ENCODE measurements around the gene MAST2.

Gene MAST2

GRCh38 chr1:45995298-45995697 lies 191.9 kb downstream of the MAST2 start:
- no peak for DNase-seq

DNA sequence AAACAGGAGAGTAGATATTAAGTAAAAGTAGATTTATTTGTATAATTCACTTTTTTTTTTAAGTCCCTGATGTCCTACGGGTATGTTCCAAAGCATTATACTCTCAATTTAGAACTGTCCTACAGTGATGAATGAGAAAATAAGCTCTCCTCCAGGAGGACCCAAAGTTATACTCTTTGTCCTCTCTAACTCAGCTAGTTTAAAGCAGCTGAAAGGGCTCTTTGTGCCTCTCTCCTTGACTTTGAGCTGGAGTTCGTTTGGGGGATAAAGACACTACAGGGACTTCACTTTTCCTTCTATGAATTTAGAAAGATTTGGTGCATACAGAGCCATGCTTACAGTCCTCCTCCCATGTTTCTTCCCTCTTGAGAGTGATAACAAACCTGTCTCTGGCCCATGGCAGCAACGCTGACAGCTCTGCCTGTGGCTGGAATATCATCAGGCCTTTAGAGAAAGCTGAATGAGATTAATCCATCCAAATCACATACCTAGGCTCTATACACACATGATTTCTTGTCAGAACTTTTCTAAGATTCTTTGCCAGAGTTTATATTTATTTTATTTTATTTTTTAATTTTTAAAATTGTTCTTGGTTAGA lies 194.7 kb downstream of the MAST2 start:
- no peak for DNase-seq

DNA sequence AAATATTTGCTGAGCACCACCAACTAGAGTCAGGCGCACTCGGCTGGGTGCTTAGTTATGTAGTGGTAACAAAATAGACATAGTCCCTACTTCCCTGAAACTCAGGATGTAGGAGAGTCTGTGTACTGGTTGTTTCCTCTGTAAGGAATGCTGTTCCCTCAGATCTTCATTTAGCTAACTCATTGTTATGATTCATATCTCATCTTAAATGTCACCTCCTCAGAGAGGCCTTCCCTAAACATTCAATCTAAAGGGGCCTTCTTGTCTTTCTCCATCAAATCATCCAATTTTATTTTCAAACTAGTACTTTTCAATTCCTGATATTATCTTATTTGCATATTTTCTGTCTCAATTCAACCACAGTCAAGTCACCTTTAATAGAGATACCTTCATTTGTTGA lies 196.1 kb downstream of the MAST2 start:
- no peak for DNase-seq

DNA sequence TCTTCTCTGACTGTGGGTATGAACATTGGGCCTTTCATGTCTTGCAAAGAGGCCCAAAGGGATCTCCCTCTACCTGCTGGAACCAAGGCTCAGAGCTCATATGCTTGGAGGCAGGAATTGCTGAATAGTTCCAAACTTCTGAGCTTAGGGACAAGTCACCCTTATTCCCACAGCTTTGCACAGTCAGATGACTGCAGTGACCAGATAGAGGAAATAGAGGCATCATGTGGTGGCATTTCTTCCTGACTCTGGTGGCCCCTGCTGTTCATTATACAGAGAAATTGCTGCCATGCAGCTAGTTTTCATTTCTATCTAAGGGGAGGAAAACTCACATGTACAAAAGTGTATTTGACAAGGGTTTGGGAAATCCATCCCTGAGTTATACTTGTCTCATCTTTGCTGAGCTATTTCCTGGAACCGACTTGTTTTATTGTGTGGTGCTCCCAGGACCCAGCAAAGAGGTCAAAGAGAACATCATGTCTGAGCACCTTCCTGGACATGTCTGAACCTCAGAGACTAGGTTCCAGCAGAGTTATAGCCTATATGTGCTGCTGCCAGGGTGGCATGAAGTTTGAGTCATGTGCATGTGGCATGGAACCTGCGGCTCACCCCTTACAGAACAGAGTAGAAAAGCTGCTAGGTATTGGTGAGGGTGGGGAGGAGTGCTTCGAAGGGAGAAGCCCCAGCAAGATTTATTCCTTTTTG lies 197.8 kb downstream of the MAST2 start:
- DNase-seq: no peak

DNA sequence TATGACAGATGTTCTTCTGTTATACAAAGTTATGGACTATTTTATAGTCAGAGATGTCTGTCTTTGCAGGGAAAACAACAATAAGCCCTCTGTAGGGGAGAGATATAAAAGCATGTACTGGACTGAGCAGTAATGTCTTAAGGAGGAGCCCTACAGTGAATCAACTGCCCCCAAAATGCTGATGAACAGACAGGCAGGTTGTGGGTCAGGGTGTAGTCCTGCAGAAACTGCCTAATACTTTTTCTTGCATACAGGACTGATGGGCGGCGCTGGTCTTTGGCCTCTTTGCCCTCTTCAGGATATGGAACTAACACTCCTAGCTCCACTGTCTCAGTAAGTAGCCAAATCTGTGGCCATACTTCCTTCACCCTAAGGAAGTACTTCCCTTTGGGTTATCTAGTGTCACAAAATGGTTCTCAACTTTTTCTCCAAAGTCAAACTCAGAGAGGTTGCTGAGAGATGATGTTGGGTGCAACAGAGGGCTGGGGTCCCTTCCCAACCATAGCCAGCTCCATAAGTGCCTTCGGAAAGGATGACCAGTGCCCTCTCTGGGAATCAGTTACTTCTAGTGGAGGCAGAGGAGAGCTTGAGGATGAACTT lies 199.2 kb downstream of the MAST2 start:
- DNase-seq: no peak

DNA sequence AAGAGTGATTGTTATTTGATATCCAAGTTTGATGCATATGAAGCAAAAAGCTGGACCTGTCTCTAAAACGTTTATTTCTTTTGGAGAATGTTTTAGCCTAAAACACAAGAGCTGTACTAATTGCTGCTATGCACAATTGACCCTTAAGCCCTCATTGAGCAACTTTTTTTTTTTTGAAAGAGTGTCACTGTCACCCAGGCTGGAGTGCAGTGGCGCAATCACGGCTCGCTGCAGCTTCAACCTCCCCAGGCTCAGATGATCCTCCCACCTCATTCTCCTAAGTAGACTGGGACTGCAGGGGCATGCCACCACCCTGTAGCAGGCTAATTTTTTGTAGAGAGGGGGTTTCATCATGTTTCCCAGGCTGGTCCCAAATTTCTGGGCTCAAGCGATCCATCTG lies 199.9 kb downstream of the MAST2 start:
- no peak for DNase-seq

- no peak for DNase-seq
These were observed 201.1 kb downstream of the MAST2 start for GRCh38 chr1:46004492-46004891.

GRCh38 chr1:46005594-46005993 lies 202.2 kb downstream of the MAST2 start:
- no peak for DNase-seq

DNA sequence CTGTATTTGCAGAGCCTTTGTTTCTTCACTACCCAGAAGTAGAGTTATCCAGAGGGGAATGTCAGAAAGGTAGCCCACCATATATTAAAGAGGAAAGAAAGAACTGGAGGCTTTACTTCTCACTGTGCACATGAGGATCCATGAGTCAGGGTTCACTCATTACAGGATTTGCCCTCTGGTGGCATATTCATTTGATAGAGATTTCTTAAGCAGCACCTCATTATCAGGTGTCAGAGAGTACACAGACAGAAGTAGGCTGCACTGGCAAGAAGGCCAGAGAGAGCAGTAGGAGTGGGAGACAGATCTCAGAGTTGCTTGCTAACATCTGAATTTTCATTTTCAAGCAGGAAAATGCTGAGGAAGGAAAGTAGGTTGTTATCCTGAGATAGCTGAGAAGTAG lies 205.2 kb downstream of the MAST2 start:
- no peak for DNase-seq

DNA sequence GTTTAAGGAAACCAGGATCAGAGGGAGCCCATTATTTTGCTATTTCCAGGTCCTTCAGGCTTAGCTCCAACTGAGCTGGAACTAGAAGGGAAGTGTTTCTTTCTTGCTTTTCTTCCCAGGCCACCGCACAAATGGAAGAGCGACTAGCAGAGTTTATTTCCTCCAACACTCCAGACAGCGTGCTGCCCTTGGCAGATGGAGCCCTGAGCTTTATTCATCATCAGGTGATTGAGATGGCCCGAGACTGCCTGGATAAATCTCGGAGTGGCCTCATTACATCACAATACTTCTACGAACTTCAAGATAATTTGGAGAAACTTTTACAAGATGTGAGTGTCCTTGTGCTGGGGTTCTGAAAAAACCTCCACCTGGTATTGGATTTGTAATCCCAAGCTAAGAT lies 207.2 kb downstream of the MAST2 start:
- no peak for DNase-seq

GRCh38 chr1:46011121-46011695 lies 207.8 kb downstream of the MAST2 start:
- DNase-seq: no peak

DNA sequence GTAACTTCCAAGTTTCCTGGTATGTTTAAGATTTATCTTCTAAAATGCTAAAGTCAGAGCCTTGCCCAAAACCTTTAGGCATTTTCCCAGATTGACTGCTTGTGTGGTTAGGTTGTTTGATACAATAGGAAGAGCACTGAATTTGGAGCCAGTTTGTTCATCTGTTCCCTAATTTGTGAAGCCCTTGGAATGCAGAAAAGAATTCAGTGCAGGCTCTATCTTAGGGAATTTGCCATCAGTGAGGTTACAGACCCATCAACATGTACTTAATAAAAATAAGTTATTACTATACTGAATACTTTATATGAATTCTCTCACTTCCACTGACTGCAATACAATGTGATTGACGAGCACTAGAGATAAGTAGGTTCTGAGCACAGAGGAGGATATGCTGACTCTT lies 208.8 kb downstream of the MAST2 start:
- DNase-seq: no peak

DNA sequence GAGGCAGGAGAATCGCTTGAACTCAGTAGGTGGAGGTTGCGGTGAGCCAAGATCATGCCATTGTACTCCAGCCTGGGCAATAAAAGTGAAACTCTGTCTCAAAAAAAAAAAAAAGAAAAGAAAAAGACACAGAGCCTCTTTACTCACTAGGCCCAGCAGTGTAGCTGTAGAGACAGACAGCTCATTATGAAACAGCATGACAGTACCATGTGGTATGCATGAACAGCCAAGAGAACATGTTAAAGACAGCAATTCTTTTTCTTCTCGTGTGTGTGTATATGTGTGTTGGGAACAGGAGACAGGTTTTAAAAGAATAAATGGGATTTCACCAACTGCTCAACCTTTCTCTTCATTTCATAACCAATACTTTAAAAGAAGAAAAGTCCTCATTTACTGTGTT lies 210.2 kb downstream of the MAST2 start:
- DNase-seq: no peak

DNA sequence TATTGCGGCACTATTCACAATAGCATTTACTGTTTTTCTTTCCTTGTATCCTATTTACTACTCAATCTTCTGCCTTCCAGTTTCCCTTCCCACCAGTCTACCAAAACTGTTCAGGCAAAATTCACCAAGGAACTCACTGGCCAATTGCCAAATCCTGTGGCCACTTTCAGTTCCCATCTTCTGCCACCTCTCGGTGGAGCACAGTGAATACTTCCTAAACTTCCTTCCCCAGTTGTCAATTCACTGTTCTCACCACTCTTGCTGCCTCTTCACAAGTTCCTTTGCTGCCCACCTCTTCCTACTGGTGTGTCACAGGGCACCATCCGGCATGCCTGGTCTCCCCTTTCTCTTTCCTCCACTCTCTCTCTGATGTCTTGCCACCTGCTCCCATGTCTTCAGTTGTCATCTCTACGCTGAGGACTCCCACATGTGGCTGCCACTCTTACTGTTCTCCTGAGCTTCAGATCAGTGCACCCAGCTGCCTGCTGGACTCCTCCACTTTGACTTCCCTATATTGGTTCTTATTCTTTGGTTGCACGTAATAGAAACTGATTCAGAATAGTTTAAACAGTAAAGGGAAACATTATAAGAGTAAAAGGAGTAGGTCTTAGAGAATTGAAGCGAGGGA lies 214.6 kb downstream of the MAST2 start:
- no peak for DNase-seq

DNA sequence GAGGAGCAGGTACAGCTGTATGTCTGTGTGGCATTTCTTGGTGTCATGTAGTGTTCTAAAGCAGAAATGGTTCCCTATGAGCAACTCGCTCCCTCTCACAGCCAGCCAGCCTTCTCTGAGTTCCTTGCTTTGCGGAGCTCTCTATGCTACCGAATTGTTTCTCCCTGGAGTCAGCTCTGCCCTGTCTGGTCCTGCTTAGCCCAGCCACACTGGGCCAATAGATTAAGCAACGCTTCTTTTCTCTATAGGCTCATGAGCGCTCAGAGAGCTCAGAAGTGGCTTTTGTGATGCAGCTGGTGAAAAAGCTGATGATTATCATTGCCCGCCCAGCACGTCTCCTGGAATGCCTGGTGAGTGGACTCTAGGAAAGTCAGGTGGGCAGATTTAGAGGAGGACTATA lies 215.9 kb downstream of the MAST2 start:
- DNase-seq: no peak

DNA sequence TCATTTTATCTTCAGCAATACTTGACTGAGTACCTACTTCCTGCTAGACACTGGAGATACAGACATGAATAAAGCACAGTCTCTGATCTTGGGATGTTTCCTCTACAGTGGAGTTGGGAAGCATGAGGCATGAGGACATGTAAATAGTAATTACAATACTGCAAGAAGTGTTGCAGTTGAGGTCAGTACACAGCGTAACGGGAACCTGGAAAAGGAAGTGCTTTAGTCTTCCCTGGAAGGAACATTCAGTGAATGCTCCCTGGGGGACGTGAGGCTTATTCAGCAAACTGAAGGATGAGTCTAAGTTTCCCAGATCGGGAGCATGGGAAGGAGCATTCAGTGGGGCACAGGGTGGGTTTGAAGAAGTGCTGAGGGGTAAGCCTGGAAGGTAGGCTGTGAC lies 216.6 kb downstream of the MAST2 start:
- no peak for DNase-seq

GRCh38 chr1:46021046-46021996 lies 217.9 kb downstream of the MAST2 start:
- no peak for DNase-seq

- DNase-seq: no peak
These were observed 223.1 kb downstream of the MAST2 start for GRCh38 chr1:46026531-46026930.

DNA sequence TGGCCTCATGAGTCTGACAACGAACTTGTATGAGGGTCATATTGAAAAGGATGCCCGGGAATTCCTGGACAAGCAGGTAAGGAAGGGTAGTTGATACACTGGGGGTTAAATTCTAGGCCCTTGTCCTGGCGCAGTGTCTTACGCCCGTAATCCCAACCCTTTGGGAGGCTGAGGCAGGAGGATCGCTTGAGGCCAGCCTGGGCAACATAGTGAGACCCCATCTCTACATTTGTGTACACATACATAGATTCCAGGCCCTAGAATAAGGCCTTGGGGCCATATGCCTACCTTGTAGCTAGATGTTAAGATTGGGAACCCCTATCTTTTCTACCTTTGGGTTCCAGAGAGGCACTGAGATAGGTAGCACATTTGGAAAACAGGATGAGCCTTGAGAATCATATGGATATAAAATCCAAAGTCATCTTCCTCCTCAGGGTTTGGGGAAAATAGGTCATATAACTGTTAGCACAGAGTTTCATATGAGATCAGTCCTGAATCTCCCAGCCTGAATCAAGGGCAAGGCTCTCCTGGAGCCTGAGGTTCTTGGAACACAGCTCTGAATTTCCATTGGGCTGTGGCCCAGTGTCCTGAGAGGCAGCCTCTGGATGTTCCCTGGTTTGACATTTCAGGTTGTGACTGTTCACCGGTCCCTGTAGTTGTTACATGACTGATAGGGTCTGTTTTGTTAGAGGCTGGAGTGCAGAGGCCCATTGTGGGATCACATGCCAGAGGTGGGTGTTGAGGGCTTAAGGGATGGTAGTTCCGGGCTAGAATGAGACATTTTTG lies 224.6 kb downstream of the MAST2 start:
- no peak for DNase-seq

GRCh38 chr1:46030074-46030870 lies 226.9 kb downstream of the MAST2 start:
- no peak for DNase-seq

Data from EL (cell line).